Measurements from ENCODE around the gene SDK2. TPM values are rescaled to one million over a fixed set of nuclear protein-coding genes. Genes with fewer than 3 reads are reported as not detected.

The SDK2 gene
- polyA plus RNA-seq, 1 experiment: 0.01 TPM

DNA sequence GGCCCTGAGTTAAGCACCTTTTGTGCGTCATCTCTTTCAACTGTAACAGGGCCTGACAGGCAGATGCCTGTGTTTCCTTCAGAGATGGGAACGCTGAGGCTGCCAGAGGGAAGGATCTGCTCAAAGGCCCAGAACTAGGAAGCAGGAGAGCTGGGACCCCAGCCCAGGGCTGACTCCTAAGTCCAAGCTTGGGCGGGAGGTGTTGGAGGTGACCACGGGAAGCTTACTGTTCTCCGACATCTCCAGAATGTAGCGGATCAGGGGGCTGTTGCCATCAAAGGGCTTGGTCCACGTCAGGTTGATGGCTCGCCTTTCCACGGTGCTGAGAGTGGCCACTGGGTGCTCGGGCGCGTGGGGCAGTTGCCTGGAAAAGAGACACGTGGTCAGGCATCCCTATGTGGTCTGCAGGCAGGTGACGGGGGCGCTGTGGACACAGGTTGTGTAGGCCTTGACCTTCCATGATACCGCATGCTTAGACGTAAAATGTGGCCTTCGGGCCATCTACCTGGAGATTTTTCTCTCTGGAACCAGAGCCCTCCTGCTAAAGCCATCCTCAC, 221.0 kb downstream of the SDK2 start:
- Histone ChIP-seq H3K27ac (ENCODE audit: low read depth, low read length) (no peak overlapping the region), H3K27me3 (ENCODE audit: control insufficient read depth, insufficient read depth, low read length) (no peaks in the 10 kb centered on the region), H3K9me3 (ENCODE audit: control insufficient read depth, insufficient read depth, low read length) (no peaks in the 10 kb centered on the region), H3K4me3 (ENCODE audit: low read depth, low read length) (no peak overlapping the region)
- CTCF ChIA-PET: interaction anchor here (1.4 to 1.5 kb wide), 2 partner anchors 753 to 780 kb away, joined by 3 to 4 read pairs; partner anchors contain the start of gene RPL38
- POLR2A ChIA-PET: no interaction called here
- TF ChIP-seq, protein P1, sequence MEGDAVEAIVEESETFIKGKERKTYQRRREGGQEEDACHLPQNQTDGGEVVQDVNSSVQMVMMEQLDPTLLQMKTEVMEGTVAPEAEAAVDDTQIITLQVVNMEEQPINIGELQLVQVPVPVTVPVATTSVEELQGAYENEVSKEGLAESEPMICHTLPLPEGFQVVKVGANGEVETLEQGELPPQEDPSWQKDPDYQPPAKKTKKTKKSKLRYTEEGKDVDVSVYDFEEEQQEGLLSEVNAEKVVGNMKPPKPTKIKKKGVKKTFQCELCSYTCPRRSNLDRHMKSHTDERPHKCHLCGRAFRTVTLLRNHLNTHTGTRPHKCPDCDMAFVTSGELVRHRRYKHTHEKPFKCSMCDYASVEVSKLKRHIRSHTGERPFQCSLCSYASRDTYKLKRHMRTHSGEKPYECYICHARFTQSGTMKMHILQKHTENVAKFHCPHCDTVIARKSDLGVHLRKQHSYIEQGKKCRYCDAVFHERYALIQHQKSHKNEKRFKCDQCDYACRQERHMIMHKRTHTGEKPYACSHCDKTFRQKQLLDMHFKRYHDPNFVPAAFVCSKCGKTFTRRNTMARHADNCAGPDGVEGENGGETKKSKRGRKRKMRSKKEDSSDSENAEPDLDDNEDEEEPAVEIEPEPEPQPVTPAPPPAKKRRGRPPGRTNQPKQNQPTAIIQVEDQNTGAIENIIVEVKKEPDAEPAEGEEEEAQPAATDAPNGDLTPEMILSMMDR (IDR thresholded peaks at IDR 0.05; ENCODE audit: low read depth, low read length): no peak
- no peak for DNase-seq (ENCODE audit: low read depth, low spot score)

DNA sequence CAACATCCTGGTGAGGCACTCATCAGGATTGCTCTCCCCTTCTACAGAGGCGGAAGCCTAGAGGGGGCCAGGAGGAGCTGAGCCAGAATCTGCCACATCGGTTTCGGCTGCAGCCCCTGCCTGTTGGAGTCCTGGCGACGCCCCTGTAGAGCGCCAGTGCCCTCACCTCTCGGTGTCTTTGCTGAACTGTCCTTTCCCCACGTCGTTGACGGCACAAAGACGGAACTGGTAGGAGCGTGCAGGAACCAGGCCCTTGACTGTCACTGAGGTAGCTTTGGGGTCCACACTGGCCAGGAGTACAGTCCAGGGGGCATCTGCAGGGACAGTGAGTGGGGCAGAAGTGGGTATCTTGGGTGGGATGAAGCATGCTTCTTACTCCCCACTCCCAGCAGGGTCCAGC, 222.1 kb downstream of the SDK2 start:
- ChIA-PET POLR2A (no interaction called here), CTCF (interaction anchor here (0.6 to 1.4 kb wide), 2 partner anchors 736 to 781 kb away, joined by 3 read pairs; partner anchors contain the start of gene RPL38)
- TF ChIP-seq, protein P1 (IDR thresholded peaks at IDR 0.05; ENCODE audit: low read depth, low read length): no peak
- Histone ChIP-seq H3K27ac (ENCODE audit: low read depth, low read length) (no peak overlapping the region), H3K27me3 (ENCODE audit: control insufficient read depth, insufficient read depth, low read length) (peaks cover 2% of the 10 kb centered on the region), H3K4me3 (ENCODE audit: low read depth, low read length) (no peak overlapping the region), H3K9me3 (ENCODE audit: control insufficient read depth, insufficient read depth, low read length) (no peaks in the 10 kb centered on the region)
- DNase-seq (ENCODE audit: low read depth, low spot score): no peak

DNA sequence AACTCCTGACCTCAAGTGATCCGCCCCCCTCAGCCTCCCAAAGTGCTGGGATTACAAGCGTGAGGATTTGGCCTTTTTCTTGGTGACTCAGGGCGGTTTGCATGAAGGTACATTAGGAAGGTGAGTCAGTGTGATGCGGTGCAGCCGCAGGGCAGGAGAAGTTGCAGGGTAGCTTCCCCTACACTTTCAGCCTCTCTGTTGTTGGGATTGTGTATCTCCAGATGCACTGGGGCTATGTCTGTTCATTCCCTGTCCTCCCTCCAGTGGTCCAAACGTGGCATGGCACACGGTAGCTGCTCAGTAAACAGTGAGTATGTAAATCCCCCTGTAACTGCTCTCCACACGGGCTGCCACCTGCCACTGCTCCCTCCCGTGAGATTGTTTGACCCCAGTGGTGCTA, 223.3 kb downstream of the SDK2 start:
- Histone ChIP-seq H3K4me3 (ENCODE audit: low read depth, low read length) (no peak overlapping the region), H3K9me3 (ENCODE audit: control insufficient read depth, insufficient read depth, low read length) (no peaks in the 10 kb centered on the region), H3K27ac (ENCODE audit: low read depth, low read length) (no peak overlapping the region), H3K27me3 (ENCODE audit: control insufficient read depth, insufficient read depth, low read length) (peaks cover 2% of the 10 kb centered on the region)
- no peak for DNase-seq (ENCODE audit: low read depth, low spot score)
- ChIA-PET CTCF (interaction anchor here (0.6 to 2.7 kb wide), 4 partner anchors 8 to 401 kb away, joined by 3 to 12 read pairs (median 5); no protein-coding TSS in a partner anchor), POLR2A (no interaction called here)
- TF ChIP-seq, protein P1 (IDR thresholded peaks at IDR 0.05; ENCODE audit: low read depth, low read length): peak; percentile 41

DNA sequence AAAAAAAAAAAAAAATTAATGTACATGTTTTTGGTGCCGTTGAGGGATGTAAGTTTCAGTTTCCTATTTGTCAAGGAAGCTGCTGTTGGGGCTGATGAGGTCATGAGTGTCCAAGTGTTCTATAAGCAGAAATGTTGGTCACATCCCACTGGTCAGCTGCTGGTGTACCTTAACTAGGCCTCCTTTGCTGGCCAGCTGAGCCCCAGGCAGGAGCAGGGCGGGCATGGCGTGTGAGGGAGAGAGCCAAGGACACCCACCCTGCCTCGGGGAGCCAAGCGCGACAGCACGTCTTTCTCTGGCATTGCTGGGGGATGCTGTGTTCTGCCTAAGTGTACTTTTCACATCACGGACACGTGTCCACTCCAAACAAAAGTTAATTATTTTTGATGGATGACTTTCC, 224.4 kb downstream of the SDK2 start:
- TF ChIP-seq, protein P1 (IDR thresholded peaks at IDR 0.05; ENCODE audit: low read depth, low read length): no peak
- ChIA-PET CTCF (interaction anchor here (2.7 kb wide), 1 partner anchor 9 kb away, joined by 12 read pairs; no protein-coding TSS in a partner anchor), POLR2A (no interaction called here)
- no peak for DNase-seq (ENCODE audit: low read depth, low spot score)
- Histone ChIP-seq H3K27ac (ENCODE audit: low read depth, low read length) (no peak overlapping the region), H3K9me3 (ENCODE audit: control insufficient read depth, insufficient read depth, low read length) (no peaks in the 10 kb centered on the region), H3K4me3 (ENCODE audit: low read depth, low read length) (no peak overlapping the region), H3K27me3 (ENCODE audit: control insufficient read depth, insufficient read depth, low read length) (peaks cover 2% of the 10 kb centered on the region)

DNA sequence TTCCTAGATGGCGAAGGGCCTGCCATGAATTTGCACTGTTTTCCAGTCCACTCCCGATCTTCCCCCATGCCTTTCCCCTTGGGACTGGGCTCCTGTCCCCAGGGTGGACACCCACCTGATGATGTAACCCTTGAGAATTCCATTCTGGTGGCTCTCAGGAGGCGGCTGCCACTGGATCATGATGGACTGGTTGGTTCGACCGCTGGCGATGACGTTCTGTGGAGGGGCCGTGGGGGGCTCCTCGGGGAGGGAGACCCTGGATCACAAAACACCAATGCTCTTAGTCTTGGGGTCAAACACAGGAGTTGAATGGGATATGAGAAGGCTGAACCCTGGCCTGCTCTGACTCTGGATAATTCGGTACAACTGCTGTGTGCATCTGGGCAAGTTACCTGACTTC, 225.2 kb downstream of the SDK2 start:
- H3K27me3 ChIP-seq (ENCODE audit: control insufficient read depth, insufficient read depth, low read length): peaks cover 2% of the 10 kb centered on the region
- TF ChIP-seq, protein P1 (IDR thresholded peaks at IDR 0.05; ENCODE audit: low read depth, low read length): no peak
- no peaks in the 10 kb centered on the region for H3K9me3 ChIP-seq (ENCODE audit: control insufficient read depth, insufficient read depth, low read length)
- ChIA-PET POLR2A (no interaction called here), CTCF (interaction anchor here (2.7 kb wide), 1 partner anchor 10 kb away, joined by 12 read pairs; no protein-coding TSS in a partner anchor)
- no peak overlapping the region for H3K4me3 ChIP-seq (ENCODE audit: low read depth, low read length)
- H3K27ac ChIP-seq (ENCODE audit: low read depth, low read length): no peak overlapping the region
- no peak for DNase-seq (ENCODE audit: low read depth, low spot score)

All from AG04450 (cell line).